IPS DF 4.7 (cell line): Measurements from ENCODE around the gene MOCS1.
A peak's percentile ranks its signal among the peaks of the same experiment; 100 is the strongest.

Experiments
- DNase-seq: peaks from one replicate; pipeline ENCODE4 v3.0.0-alpha.2; 2013; ENCODE audit warnings: low spot score; ENCODE audit errors: extremely low read depth

MOCS1 gene

GRCh38 chr6:39904946-39905639 lies 29.2 kb downstream of the MOCS1 start:
- no peak for DNase-seq

DNA sequence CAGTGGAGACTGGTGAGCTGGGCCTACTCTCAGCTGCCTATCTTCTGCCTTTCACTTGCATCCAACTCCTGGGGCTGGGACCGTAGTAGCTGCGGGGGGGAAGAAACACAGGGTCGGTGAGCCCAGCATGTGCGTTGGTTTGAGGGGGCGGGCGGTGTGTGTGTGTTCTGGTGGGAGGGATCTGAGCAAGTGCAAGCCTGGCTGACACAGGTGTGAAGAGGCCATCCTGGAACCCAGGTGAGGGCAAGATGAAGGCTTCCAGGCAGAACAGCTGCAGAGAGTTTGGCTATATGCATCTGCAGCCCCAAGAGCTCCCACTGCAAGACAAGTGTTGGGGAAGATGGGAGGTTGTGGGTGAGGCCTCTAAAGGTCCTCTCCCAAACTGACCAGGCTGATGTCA lies 30.6 kb downstream of the MOCS1 start:
- DNase-seq = no peak

GRCh38 chr6:39902786-39903465 lies 31.3 kb downstream of the MOCS1 start:
- no peak for DNase-seq

- no peak for DNase-seq
These were observed 32.1 kb downstream of the MOCS1 start for GRCh38 chr6:39902136-39902535.

GRCh38 chr6:39901670-39902069 lies 32.6 kb downstream of the MOCS1 start:
- no peak for DNase-seq

GRCh38 chr6:39901116-39901655 lies 33.1 kb downstream of the MOCS1 start:
- DNase-seq = no peak

GRCh38 chr6:39899554-39900295 lies 34.5 kb downstream of the MOCS1 start:
- DNase-seq = no peak

DNA sequence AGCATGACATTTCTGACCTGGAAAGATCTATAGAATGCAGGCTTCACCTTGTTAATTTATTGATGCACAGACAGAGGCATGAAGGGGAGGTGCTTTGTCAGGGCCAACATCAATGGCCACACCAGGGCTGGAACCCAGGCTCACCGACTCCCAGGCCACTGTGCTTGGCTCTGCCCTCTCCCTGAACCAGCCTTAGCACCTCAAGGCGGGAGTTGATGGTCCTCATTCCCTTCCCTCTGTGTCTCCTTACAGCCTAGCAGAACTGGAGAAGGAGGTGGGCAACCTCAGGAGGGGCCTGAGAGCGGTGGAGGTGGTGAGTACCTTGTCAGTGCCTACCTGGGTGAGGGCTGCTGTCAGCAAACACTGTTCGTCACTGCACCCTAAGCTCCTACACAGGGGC lies 35.6 kb downstream of the MOCS1 start:
- DNase-seq = no peak

GRCh38 chr6:39897698-39898097 lies 36.6 kb downstream of the MOCS1 start:
- no peak for DNase-seq

DNA sequence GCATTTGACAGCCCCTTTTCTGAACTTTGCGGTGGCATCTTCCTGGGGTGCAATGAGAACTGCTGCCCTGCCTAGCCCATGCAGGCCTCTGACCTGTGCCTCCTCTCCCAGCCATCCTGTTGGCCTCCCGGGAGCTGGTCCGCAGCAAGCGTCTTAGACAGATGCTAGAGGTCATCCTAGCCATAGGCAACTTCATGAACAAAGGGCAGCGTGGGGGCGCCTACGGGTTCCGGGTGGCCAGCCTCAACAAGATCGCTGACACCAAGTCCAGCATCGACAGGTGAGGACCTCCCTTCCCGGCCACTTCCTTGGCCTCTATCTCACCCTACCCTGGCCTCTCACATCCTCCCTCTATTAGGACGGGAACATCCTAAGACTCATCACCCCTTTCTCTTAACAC lies 37.6 kb downstream of the MOCS1 start:
- no peak for DNase-seq

- DNase-seq = no peak
These were observed 41.0 kb downstream of the MOCS1 start for GRCh38 chr6:39893286-39893685.

GRCh38 chr6:39892490-39893129 lies 41.7 kb downstream of the MOCS1 start:
- DNase-seq = peak; percentile 41

GRCh38 chr6:39891976-39892375 lies 42.3 kb downstream of the MOCS1 start:
- DNase-seq = no peak

DNA sequence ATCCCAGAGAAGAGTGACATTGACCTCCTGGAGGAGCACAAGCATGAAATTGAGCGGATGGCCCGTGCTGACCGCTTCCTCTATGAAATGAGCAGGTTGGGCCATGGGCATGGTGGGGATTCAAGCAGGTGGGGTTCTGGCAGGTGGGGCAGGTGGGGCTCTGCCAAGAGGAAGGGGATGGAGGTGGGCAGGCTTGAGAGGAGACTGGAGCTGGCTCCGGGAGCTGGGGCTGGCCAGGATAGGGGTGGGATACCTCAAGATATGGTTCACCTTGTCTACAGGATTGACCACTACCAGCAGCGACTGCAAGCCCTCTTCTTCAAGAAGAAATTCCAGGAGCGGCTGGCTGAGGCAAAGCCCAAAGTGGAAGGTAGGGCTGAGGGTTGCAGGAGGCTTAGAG lies 42.9 kb downstream of the MOCS1 start:
- DNase-seq = no peak

- DNase-seq = no peak
These were observed 45.0 kb downstream of the MOCS1 start for GRCh38 chr6:39889229-39889628.

- no peak for DNase-seq
These were observed 46.4 kb downstream of the MOCS1 start for GRCh38 chr6:39887692-39888450.

DNA sequence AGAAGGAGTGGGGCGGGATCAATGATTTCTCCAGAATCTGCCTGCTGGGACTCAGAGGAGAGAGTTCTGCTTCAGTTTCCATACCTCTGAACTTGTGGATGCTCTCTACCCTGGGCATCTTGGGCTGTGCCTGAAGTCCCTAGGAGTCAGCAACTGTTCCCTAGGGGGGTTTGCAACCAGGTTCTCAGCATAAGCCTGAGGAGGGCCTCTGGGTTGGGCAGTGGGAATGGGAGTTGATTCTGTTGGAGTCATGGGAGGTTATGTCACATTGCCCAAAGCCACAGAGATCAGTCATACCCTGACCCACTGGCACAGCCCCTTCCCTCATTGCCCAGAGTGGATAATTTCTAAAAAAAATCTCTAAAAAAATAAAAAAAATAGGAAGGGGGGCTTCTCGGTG lies 47.4 kb downstream of the MOCS1 start:
- DNase-seq = no peak

- no peak for DNase-seq
These were observed 48.6 kb downstream of the MOCS1 start for GRCh38 chr6:39885691-39886090.

DNA sequence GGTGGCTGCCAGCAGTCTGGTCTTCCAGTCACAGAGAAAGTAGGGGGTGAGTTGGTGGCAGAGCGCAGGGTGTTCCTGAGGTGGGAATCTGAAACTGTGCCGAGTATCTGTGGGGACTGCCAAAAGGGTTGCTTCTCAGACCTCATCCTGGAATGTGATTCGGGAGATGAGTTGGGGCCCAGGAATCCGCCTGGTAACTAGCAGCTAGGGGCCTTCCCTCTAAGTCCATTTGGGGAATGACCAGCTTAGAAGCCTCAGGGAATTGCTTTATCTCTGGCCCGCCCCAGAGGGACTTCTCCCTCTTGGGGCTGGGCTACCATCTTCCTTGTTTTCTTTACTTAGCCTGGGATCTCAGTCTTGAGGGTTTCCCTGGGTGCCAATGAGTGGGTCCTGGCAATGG lies 49.6 kb downstream of the MOCS1 start:
- no peak for DNase-seq

- no peak for DNase-seq
These were observed 51.7 kb downstream of the MOCS1 start for GRCh38 chr6:39882531-39882899.
